ENCODE measurements around the gene GLUL.

GLUL gene

DNA sequence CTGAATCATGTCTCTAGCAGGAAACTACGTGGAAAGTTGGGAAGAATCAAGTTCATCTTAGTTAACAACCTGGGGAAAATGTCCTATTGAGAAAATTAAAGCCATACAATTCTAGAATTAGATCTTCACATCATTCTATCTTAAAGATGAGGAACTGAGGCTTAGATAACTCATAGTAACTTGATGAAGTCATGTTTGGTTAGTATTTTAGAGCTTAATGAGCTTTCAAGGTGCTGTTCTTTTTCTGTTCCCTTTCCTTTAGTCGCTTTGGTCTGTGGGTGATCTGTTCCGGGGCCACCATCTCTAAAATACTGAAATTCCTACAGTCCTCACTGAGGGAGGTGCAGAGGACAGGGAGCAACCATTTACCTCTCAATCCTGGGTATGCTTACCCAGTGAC lies 4.3 kb upstream of the GLUL start:
- TF ChIP-seq, protein P1, sequence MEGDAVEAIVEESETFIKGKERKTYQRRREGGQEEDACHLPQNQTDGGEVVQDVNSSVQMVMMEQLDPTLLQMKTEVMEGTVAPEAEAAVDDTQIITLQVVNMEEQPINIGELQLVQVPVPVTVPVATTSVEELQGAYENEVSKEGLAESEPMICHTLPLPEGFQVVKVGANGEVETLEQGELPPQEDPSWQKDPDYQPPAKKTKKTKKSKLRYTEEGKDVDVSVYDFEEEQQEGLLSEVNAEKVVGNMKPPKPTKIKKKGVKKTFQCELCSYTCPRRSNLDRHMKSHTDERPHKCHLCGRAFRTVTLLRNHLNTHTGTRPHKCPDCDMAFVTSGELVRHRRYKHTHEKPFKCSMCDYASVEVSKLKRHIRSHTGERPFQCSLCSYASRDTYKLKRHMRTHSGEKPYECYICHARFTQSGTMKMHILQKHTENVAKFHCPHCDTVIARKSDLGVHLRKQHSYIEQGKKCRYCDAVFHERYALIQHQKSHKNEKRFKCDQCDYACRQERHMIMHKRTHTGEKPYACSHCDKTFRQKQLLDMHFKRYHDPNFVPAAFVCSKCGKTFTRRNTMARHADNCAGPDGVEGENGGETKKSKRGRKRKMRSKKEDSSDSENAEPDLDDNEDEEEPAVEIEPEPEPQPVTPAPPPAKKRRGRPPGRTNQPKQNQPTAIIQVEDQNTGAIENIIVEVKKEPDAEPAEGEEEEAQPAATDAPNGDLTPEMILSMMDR (conservative IDR thresholded peaks at IDR 0.05; ENCODE audit: low read depth, low read length), result no peak
- DNase-seq (ENCODE audit: low read depth), result no peak

DNA sequence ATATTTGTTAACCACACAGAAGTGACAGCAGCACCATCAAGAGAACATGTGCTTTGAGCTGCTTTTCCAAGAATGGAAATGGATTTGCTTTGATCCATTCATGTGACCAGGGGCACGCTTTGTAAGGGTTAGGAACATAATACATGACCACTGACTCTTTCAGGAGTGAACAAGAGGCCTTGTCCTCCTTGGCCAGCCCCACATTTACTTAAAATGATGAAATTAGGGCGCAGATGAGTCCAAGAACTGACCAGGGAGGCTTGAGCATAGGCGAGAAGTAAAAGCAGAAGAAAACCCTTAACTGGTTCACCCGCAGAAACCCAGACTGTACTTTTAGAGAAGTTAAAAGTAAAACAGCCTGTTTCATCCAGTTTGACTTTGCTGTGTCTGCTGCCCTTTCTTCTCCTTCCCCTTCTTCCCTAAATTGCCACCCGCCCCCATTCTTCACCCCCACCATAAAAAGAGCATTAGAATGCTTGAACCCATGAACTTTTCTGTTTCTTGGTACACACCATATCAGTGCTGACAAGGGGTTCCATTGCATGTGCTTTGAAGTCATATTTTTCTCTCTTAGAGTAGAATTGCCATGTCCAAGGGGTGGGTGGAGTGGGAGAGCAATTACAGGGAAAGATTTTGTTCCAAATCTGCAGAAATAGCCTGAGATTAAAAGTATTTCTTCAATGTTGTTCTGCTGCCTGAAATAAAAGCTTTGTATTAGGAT lies 2.6 kb upstream of the GLUL start:
- TF ChIP-seq, protein P1 (conservative IDR thresholded peaks at IDR 0.05; ENCODE audit: low read depth, low read length), result no peak
- H3K4me3 ChIP-seq (ENCODE audit: low read length), result no peak overlapping the region
- no peak for DNase-seq (ENCODE audit: low read depth)

More for the DNA sequence above, 4.3 kb upstream of the GLUL start:
- no peak overlapping the region for H3K4me3 ChIP-seq (ENCODE audit: low read length)

DNA sequence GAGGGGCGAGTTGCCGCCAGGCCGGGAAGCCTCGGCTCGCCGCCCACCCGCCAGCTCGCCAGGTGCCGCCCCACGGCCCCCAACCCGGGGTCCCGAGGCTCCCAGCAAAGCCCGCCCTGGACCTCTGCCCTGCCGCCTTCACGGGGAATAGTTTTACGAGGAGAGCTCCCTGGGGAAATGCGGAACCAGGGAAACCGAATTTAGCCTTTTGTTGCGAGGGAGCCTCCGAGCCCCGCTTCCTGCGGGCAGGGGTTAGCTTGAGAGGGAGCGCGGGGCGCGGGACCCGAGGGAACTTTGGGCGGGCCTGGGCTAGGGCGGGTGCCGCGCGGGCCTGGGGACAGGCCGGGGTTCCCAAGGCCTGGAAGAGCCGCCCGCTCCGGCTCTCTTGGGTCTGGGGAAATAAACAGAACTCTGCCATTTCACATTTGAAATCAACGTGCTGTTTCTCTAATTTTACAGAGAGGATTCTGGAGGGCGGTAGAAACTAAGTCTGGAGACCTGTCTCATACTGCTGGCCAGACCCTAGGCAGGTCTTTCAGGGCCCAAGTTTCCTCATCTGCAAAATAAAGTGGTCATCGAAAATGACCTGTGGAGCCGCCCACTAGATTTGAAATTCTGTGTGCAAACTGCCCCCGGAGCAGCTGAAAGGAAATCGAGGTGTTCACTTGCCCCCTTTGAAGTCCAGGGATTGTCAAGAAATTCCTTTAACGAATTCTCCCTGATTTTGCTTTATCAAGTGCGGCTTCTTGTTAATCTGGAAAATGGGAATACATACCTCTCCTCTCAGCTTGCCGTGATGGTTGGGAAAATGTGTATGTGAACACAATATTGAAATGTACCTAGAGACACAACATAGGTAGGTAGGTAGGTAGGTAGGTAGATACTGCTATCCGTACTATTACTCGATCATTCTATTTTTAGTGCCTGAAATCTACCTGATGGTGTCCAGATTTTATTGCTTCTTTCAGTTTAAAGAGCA lies 749 bp upstream of the GLUL start:
- no peak for DNase-seq (ENCODE audit: low read depth)
- peak overlapping the region; percentile 61 for H3K4me3 ChIP-seq (ENCODE audit: low read length)
- TF ChIP-seq, protein P1 (conservative IDR thresholded peaks at IDR 0.05; ENCODE audit: low read depth, low read length), result no peak

DNA sequence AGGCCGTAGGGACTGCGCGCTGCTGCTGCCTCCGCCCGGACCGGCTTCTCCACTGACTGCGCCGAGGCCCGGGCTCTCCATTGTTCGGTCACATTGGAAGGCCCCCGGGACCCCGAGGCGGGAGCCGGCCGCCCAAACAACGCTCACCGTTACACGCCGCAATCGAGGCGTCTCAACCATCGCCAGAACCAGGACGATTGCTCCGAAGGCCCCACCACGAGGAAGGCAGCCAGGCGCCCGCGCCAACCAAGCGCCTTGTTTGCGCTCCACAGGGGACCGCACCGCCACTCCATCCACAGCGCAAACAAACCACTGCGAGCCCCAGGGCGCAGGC lies 595 bp downstream of the GLUL start:
- TF ChIP-seq, protein P1 (conservative IDR thresholded peaks at IDR 0.05; ENCODE audit: low read depth, low read length), result no peak
- peak overlapping the region; percentile 94 for H3K4me3 ChIP-seq (ENCODE audit: low read length)
- no peak for DNase-seq (ENCODE audit: low read depth)

DNA sequence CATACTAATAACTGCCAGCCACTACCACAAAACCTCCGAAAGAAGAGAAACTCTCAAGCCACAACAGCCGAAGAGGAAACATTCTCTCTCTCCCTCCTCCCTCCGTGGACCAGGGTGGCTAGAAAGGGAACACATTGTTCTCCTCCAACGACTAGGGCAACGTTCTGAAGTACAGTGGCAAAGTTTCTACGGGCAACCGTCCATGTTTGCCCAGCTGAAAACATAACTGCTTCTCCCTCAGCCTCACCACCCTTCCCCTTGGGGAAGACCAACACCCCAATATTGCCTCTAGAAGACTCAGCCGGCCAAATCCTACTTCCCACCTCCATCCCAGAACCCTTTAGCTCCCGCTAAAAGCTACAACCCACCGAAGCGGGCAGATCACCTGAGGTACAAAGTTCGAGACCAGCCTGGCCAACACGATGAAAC lies 2.0 kb downstream of the GLUL start:
- DNase-seq (ENCODE audit: low read depth), result no peak
- TF ChIP-seq, protein P1 (conservative IDR thresholded peaks at IDR 0.05; ENCODE audit: low read depth, low read length), result no peak
- H3K4me3 ChIP-seq (ENCODE audit: low read length), result peak overlapping the region; percentile 94

DNA sequence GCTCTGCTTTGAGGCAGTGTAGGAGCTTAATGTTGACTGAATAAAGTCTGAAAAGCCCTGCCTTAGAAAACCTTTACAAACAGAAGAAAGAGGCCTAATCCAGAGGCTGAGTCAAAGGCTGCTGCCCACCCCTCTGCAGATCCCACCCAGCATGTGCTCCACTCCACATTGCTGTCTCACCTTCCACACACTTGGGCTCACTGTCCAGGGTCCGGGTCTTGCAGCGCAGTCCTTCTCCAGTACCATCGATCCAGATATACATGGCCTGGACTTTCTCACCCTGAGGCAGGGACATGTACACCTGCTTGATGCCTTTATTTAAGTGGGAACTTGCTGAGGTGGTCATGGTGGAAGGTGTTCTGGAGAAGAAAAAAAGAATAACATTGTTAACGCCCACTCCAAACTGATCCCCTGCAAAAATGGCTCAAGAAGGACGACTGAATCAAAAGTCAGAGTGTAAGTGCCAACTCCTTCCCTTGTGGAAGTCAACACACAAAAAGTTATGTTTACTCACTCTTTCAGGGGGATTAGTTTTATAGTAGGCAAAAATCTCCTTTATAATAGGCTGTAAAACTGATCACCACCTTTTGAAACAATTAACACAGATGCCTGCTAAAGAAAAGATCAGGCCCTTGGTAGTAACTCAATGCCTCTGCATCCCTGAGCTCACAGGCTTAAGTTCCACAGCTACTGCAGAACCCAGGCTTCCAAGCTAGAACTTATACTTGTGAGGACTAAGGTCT lies 3.0 kb downstream of the GLUL start:
- H3K4me3 ChIP-seq (ENCODE audit: low read length), result peak overlapping the region; percentile 94
- TF ChIP-seq, protein P1 (conservative IDR thresholded peaks at IDR 0.05; ENCODE audit: low read depth, low read length), result no peak
- DNase-seq (ENCODE audit: low read depth), result no peak
